Peyer's patch (tissue), 4 donors: ENCODE results near the gene C17orf67.

Experiments used
- CTCF ChIP-seq, 6 experiments: fragments of 450-650 bp in 4 of 6; fragments of 200-600 bp in 2 of 6; sonication (generic) in 1 of 6; IDR thresholded peaks; one replicate each; pipeline ENCODE4 v1.5.1; 2017 to 2019; ENCODE audit warnings: antibody characterized with exemption in 6 of 6, mild to moderate bottlenecking in 3 of 6, moderate library complexity in 1 of 6
- POLR2A ChIP-seq, 2 donors: fragments of 450-650 bp; IDR thresholded peaks; one replicate each; pipeline ENCODE4 v1.5.1; 2017; ENCODE audit warnings: antibody characterized with exemption in 2 of 2, mild to moderate bottlenecking in 2 of 2, moderate library complexity in 2 of 2

DNA sequence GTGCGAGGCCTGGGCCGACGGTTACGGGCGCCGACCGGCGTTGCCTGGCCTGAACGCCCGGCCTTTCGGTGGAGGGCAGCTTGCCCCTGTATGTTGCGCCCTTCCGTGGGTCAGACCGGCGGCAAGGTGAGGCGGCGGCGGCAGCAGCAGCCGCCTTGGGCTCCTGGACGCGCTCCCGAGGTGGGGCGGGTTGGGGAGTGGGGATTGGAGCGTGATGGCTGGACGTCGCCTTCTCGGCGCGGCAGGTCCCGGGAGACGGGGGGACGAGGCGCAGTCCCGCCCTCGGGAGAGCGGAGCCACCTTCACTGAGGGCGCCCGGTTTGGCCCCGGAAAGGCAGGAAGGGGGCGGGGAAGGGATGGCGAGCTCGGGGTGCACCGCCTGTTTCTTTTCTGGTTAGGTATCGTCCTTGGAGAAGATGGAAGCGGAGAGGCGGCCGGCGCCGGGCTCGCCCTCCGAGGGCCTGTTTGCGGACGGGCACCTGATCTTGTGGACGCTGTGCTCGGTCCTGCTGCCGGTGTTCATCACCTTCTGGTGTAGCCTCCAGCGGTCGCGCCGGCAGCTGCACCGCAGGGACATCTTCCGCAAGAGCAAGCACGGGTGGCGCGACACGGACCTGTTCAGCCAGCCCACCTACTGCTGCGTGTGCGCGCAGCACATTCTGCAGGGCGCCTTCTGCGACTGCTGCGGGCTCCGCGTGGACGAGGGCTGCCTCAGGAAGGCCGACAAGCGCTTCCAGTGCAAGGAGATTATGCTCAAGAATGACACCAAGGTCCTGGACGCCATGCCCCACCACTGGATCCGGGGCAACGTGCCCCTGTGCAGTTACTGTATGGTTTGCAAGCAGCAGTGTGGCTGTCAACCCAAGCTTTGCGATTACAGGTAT lies 902 bp upstream of the C17orf67 start:
- TF ChIP-seq POLR2A (IDR thresholded peaks at IDR 0.05): no peak
- TF ChIP-seq CTCF (IDR thresholded peaks at IDR 0.05): peak in 5 of 6 experiments; percentile 14 to 47 (median 29)
